HEK293T (cell line): Measurements from ENCODE around the gene CHRNB4.

Experiments used
- ARNT ChIP-seq: fragments of 450-650 bp; IDR thresholded peaks from 2 replicates; pipeline ENCODE4 v1.6.1; 2017; ENCODE audit warnings: mild to moderate bottlenecking
- FOXK2 ChIP-seq: fragments of 450-650 bp; IDR thresholded peaks from 2 replicates; pipeline ENCODE4 v1.6.1; 2016; ENCODE audit warnings: mild to moderate bottlenecking

- no peak for TF ChIP-seq ARNT
- no peak for TF ChIP-seq FOXK2
Measured at GRCh38 chr15:78617516-78617915, 23.5 kb downstream of the CHRNB4 start.
